GM12873 (cell line): ENCODE results near the gene CD69.

ENCODE experiments used
- CTCF ChIP-seq: IDR thresholded peaks from 2 replicates; pipeline ENCODE4 v1.5.1; 2012; ENCODE audit warnings: low read depth, mild to moderate bottlenecking, moderate library complexity, low read length, control low read depth; ENCODE audit not compliant: insufficient read depth; ENCODE audit errors: missing control alignments

Gene CD69

GRCh38 chr12:9731393-9731792 is 29.3 kb downstream of the CD69 start:
- no peak for TF ChIP-seq CTCF

DNA sequence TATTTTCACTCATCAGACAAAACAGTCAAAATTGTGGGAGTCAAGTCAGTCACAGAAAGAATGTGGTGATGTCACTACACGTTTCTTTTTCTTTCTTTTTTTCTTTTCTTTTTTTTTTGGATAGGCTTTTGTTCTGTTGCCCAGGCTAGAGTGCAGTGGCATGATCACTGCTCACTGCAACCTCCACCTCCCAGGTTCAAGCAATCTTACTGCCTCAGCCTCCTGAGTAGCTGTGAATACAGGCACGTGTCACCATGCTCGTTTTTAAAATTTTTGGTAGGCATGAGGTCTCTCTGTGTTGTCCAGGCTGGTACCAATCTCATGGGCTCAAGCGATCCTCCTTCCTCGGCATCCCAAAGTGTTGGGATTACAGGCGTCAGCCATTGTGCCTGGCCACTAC is 30.1 kb downstream of the CD69 start:
- no peak for TF ChIP-seq CTCF

GRCh38 chr12:9730011-9730410 is 30.7 kb downstream of the CD69 start:
- TF ChIP-seq CTCF: no peak

GRCh38 chr12:9729082-9729481 is 31.6 kb downstream of the CD69 start:
- no peak for TF ChIP-seq CTCF

DNA sequence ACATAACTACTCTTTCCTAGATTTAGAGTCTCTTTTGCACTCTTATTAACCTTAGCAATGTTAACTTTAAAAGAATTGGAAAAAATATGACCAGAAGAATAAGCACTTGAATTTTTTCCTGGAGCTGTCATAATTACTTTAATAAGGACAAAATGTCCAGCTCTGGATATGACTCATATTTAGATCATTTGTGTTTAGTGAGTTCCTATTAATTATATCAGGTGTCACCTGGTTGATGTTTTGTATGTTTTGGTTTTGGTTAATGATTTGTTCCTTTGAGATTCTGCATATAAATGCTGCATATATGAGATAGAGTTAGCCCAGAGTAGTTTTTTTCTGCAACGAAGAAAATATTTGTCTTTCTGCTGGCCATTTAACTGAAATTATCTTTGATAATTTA is 32.9 kb downstream of the CD69 start:
- TF ChIP-seq CTCF: no peak

- no peak for TF ChIP-seq CTCF
These were observed 35.4 kb downstream of the CD69 start for GRCh38 chr12:9725213-9725870.

- no peak for TF ChIP-seq CTCF
These were observed 36.7 kb downstream of the CD69 start for GRCh38 chr12:9724023-9724422.
